ENCODE data around the gene PLB1. TPM values are rescaled to one million over a fixed set of nuclear protein-coding genes. Genes with fewer than 3 reads are reported as not detected.

Gene PLB1
- polyA plus RNA-seq, 1 donor from 2014 or later: 2.8 TPM

GRCh38 chr2:28469304-28469703, 26.6 kb upstream of the PLB1 start:
- H3K27ac ChIP-seq (ENCODE audit: low read length): no peak overlapping the region

GRCh38 chr2:28469947-28470535, 25.8 kb upstream of the PLB1 start:
- no peak overlapping the region for H2AFZ ChIP-seq (ENCODE audit: low read depth, low read length)
- TF ChIP-seq SMC3 (conservative IDR thresholded peaks at IDR 0.05; ENCODE audit: poor library complexity) (no peak), MXI1 (conservative IDR thresholded peaks at IDR 0.05; ENCODE audit: poor library complexity, severe bottlenecking) (no peak), CTCF (IDR thresholded peaks at IDR 0.05; ENCODE audit: poor library complexity, severe bottlenecking) (no peak), POLR2AphosphoS5 (IDR thresholded peaks at IDR 0.05) (no peak), EP300 (conservative IDR thresholded peaks at IDR 0.05; ENCODE audit: poor library complexity, severe bottlenecking) (no peak), RAD21 (conservative IDR thresholded peaks at IDR 0.05) (no peak), EZH2 (IDR thresholded peaks at IDR 0.05; ENCODE audit: borderline replicate concordance, insufficient read depth, low read length, poor library complexity, severe bottlenecking) (no peak), TAF1 (IDR thresholded peaks at IDR 0.05; ENCODE audit: low read depth) (no peak)

More at GRCh38 chr2:28469304-28469703, 26.6 kb upstream of the PLB1 start:
- Histone ChIP-seq H3K4me3 (ENCODE audit: low read length) (no peak overlapping the region), H3K4me2 (ENCODE audit: low read length) (no peak overlapping the region), H3F3A (ENCODE audit: insufficient read depth, low read length, poor library complexity, severe bottlenecking) (no peaks in the 10 kb centered on the region), H4K20me1 (ENCODE audit: insufficient read depth) (no peaks in the 10 kb centered on the region), H3K27me3 (ENCODE audit: insufficient read depth, low read depth, low read length) (no peaks in the 10 kb centered on the region), H3K9ac (ENCODE audit: low read length) (no peak overlapping the region), H3K9me2 (ENCODE audit: insufficient read depth, low read length) (no peaks in the 10 kb centered on the region), H3K36me3 (ENCODE audit: insufficient read depth, low read length) (no peaks in the 10 kb centered on the region), H3K79me2 (replicated peaks; ENCODE audit: insufficient read depth, low read length) (no peaks in the 10 kb centered on the region), H2AFZ (ENCODE audit: low read depth, low read length) (no peak overlapping the region), H3K9me3 (ENCODE audit: low read length) (no peaks in the 10 kb centered on the region)
- no peak for TF ChIP-seq EP300 (conservative IDR thresholded peaks at IDR 0.05; ENCODE audit: poor library complexity, severe bottlenecking)
- TF ChIP-seq TAF1 (IDR thresholded peaks at IDR 0.05; ENCODE audit: low read depth): no peak
- TF ChIP-seq RAD21 (conservative IDR thresholded peaks at IDR 0.05): no peak
- TF ChIP-seq REST (IDR thresholded peaks at IDR 0.05; ENCODE audit: borderline replicate concordance): no peak
- TF ChIP-seq SMC3 (conservative IDR thresholded peaks at IDR 0.05; ENCODE audit: poor library complexity): no peak
- TF ChIP-seq POLR2AphosphoS5 (IDR thresholded peaks at IDR 0.05): no peak
- TF ChIP-seq EZH2 (IDR thresholded peaks at IDR 0.05; ENCODE audit: borderline replicate concordance, insufficient read depth, low read length, poor library complexity, severe bottlenecking): no peak
- no peak for TF ChIP-seq CTCF (IDR thresholded peaks at IDR 0.05; ENCODE audit: poor library complexity, severe bottlenecking)
- no peak for TF ChIP-seq MXI1 (conservative IDR thresholded peaks at IDR 0.05; ENCODE audit: poor library complexity, severe bottlenecking)

More at GRCh38 chr2:28469947-28470535, 25.8 kb upstream of the PLB1 start:
- Histone ChIP-seq H3K9me2 (ENCODE audit: insufficient read depth, low read length) (no peaks in the 10 kb centered on the region), H3K79me2 (replicated peaks; ENCODE audit: insufficient read depth, low read length) (no peaks in the 10 kb centered on the region), H3K36me3 (ENCODE audit: insufficient read depth, low read length) (no peaks in the 10 kb centered on the region), H3F3A (ENCODE audit: insufficient read depth, low read length, poor library complexity, severe bottlenecking) (no peaks in the 10 kb centered on the region), H3K27me3 (ENCODE audit: insufficient read depth, low read depth, low read length) (no peaks in the 10 kb centered on the region), H3K9me3 (ENCODE audit: low read length) (no peaks in the 10 kb centered on the region), H3K27ac (ENCODE audit: low read length) (no peak overlapping the region), H4K20me1 (ENCODE audit: insufficient read depth) (no peaks in the 10 kb centered on the region), H3K4me3 (ENCODE audit: low read length) (no peak overlapping the region), H3K9ac (ENCODE audit: low read length) (no peak overlapping the region), H3K4me2 (ENCODE audit: low read length) (no peak overlapping the region)

Measured in neural cell (in vitro differentiated cells).